NCI-H345 treated with DMSO at 0.1 percent for 48 hours (cell line): Measurements from ENCODE around the gene MRTFB.
"Not testable (repeated sequence)": the region's sequence is repeated elsewhere in the genome, so short reads cannot be mapped to it uniquely, and the experiment has no call there.

Experiments
- DNase-seq: peaks from one replicate; lab custom pipeline; 2025; ENCODE audit not compliant: unreplicated experiment; lab: John Stamatoyannopoulos, UW

Gene MRTFB

DNA sequence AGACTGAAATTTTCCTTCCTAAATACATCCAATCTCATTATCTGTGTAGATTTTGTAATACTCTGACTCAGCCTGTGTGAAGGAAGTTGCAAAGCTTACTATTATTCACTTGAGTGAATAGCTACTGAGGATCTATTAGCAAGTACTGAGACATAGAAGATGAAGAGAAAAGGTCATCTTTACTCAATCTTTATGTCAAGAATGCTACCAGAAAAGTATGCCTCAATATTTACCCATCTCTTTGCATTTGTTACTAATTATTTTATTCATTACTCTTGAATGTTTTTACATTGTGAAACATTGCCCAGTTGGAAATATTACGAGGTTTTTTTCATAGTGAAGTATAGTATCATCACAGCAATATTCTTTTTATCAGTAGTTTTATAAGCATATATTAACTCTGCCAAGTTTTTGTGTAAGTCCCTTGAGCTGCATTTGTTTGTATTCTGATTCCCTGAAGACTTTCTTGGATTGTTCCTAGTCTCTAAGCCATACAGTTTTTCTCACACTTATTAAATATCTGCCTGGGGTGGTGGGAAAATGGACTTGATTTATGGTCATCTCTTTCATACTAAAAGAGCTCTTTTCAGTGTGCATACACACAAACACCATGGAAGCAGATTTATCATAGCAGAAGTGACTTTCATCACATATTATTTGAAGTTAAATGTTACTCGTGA, 110.4 kb downstream of the MRTFB start:
- DNase-seq, result no peak

DNA sequence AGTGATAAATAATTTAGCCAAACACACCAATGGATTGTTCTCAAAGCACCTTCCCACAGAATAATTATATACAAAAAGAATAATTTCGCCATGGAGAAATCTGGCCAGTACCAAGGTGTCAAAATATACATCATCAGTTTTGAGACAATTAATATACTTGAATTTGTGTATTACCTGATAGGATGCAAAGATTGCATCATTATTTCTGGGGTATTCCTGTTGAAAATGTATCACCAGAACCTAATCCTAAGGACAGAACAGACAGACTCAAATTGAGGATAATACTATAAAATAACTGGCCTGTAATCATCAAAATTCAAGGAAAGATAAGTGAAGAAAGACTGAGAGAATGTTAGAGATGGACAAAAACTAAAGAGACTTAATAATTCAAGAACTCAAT, 111.9 kb downstream of the MRTFB start:
- no peak for DNase-seq

DNA sequence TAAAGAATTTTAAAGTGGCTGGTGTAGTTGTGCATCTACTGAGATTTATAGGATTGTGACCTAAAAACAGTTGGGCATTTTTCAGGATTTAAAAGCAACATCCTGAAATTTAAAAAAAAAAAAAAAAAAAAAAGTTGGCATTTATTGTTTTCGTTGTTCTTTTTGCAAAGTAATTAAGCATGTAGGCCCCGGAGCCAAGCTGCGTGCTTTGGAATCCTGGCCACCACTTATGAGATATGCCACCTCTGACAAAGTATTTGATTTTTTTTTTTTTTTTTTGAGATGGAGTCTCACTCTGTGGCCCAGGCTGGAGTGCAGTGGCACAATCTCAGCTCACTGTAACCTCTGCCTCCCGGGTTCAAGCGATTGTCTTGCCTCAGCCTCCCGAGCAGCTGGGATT, 112.8 kb downstream of the MRTFB start:
- DNase-seq, result not testable (repeated sequence)

DNA sequence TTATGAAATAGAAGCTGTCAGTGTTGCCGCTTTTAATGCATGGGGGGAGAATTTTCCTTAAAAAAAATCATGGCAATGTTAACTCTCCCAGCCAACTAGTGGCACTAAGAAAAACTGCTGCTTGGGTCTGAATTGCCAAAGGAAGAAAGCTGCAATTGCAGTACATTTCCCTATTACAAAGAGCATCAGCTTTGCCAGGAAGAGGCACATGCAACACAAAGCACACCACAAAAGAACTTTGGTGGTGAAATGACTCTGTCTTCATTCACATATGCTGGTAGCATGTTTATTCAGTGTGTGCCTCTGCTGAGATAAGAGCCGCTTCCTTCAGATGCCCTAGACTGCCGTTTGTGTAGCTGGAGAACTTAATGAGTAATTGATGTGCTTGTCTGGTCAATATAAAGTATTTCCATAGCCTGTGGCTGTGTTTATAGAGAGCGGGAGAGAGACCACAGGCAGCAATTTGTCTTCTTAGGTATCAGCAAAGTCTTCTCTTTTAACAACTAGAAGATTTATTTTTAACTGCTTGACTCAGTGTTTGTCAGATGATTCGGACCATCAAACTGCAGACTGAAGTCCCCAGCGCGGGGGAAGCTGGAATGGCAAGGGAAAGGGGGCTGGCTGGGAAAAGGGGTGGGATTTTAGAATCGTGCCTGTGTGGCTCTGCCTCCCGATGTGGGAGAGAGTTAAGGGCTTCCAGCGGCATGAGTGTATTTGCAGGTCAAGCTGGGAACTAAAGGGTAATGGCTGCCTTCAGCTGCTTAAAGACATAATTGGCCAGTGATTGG, 115.1 kb downstream of the MRTFB start:
- peak; percentile 10 for DNase-seq

DNA sequence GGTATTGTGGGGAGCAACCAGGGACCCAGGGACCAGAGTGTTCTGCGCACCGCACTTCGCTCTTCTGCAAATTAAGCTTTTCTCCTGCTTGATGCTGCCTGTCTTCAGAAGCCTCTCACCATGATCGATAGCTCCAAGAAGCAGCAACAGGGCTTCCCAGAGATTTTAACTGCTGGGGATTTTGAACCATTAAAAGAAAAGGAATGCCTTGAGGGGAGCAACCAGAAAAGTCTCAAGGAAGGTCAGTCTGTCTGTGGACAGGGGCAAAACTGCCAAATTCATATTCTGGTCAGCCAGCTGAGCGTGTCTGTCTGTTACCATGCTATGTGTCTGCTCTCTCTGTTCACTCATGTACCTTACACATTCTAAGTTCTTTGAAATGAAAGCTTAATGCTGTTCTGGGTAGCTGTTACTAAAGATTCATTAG, 115.7 kb downstream of the MRTFB start:
- no peak for DNase-seq

DNA sequence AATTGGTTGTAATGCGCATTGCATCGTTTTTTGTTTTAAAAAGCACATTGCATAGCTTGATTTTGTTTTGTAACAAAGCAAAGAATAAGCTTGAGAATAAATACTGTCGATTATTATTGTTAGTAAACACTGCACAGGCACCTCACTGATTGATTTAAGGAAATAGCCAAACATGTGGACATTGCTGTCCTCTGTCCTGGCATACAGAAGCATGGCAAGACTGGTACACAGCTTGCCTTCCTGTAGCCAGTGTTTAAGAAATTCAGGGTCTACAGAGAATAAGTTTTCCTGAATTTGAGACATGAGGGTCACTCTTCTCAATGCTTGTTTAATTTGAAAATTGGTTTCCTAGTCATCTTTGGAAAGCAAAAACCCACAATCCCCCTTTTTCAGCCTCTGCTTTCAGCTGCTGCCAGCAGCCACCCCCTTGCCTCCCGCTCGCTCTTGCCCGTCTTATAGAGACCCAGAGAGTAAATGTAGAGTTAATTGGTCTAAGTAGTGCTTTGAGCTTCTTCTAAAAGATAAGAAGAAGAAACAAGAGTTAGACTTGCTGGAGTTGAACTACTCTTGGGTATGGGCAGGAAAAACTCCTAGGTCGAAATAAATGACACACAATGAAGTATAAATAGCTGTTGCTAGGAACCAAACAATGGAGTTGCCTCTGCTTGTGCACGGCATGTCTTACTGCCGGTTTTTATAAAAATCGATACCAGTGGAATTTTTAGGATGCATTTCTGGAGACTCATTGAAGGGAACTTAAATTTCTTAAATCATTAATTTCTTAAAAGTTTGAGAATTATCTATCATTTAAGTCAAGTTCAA, 116.6 kb downstream of the MRTFB start:
- no peak for DNase-seq

DNA sequence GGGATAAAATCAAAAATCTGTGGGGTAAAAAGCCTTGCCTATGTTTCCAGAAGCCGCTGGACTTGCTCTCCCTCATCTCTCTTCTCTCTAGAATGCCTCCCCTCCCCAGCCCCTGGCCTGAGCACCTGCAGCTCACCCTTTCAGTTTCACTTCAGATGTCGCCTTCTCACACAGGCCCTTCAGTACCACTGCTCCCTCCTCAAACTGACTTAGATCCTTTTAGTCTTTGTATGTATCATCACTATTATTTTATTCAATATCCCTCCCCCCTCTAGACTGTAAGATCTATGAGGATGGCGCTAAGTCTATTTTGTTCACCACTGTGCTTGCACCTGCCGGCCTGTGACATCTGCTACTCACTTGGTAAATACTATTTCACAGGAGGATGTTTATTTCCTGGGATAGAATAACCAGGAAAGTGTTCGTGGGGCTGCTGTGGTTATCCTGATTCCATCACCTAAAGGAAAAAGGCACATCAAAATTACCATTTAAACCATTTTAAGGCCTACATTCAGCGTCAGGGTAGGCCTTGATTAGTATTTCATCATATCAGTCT, 122.3 kb downstream of the MRTFB start:
- peak; percentile 60 for DNase-seq

DNA sequence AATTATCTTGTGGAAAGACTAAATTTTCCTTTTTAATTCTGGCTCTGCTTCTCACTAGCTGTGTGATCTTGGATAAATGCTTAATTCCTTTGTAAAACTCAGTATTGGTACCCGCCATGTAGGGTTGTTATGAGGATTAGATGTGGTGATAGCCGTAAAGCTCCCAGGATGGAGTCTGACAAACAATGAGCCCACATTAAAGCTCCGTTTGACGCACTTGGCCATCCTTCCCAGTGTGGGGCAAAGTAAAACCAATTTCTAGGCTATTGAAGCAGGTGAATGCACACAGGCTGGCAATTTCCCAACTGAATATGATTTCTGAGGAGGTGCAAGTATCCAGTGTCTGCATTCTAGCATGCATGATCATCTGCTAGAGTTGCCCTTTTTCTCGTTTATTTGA, 123.6 kb downstream of the MRTFB start:
- DNase-seq, result peak; percentile 10

DNA sequence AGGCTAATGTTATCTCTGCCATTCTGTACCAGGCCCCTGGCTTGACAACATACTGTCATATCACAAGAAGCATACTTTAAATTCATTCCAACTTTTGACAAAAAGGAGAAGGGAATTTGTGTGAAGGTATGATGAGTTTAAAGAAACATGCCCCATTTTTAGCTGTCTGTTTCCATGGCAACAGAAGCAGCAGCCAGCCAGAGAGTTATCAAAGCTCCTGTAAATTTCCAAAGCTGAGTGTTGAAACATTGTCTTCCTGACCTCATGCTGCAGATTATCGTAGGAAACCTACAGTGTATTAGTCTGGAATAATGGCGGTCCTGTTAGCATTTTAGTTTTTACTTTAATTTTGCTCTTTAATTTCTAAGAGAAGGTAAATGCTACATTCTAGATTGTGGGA, 124.9 kb downstream of the MRTFB start:
- no peak for DNase-seq

DNA sequence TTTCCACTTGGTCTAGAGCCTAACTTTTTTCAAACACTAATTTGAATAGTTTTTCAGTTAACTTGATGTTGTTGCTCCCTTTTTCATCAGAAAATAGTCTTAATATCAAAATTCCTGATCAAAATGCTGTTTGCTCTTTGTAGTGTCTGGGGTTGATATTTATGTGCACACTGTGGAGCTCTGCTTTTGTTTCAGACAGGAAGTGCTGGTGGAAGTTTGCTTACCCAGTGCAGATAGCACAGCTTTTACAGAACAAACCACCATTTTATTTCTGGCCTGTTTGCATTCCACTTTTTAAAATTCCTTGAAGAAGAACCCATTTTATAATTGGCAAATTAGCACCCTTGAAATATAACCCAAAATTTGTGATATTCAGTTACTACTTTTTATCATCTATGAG, 125.4 kb downstream of the MRTFB start:
- DNase-seq, result no peak

DNA sequence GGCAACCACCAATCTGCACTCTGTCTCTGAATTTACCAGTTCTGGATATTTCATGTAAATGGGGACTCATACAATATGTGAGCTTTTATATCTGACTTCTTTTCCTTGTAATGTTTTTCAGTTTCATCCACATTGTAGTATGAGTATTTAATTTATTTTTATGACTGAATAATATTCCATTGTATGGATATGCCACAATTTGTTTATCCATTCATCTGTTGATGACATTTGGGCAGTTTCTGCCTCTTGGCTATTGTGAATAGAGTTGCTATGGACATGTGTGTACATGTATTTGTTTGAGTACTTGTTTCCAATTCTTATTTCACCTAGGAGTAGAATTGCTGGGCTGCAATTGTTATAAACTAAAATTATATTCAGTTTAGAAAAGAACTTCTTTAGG, 126.9 kb downstream of the MRTFB start:
- DNase-seq, result no peak

DNA sequence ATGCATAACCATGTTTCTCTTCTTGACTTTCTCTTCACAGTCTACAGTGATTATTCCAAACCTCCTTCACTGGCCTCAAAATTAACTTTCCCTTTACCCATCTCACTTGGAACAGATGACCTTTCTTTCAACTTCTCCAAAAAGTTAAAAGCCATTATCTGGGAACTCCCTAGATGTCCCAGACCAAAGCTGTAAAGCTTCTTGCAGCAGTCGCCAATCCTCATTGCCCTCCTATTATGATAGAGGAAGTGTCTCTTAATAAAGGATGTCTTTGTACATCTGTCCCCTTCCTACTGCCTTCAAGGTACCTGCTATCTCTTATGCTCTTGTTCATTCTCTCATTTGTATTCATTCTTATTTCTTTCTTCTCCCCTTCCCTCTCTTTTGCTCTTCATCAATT, 127.5 kb downstream of the MRTFB start:
- DNase-seq, result no peak

DNA sequence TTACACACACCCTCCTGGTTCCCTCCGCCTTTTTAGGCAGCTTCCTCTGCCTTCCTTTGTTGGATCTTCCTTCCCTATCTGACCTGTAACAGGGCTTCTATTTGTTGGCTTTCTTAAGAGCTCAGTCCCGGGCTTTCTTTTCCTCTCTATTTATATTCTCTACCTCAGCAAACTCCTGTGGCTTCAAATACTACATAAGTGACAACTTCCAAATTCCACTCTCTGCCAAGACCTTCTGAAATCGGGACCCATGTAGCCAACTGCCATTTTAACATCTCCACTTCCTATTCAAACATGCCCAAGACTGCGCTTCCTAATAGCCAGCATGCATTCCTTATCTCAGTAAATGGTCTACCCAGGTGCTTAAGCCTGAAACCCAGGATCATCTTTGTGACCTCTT, 128.1 kb downstream of the MRTFB start:
- DNase-seq, result no peak

DNA sequence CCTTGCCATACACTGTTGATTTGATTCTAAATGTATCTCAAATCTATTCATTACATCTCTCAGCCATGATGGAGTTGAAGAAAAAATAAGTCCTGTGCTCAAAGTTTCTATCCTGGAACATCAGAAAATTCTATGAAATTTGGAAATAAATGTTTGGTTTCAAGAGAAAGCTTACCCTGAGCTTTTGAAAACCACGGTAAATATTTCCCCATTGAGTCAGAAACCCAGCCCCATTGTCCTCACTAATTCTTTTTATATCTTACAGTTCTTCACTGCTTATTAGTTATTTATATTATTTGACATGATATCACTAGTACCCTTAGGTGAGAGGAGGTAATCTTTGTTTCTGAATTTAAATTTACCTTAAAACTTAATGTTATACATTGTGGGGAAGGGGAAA, 128.5 kb downstream of the MRTFB start:
- no peak for DNase-seq

DNA sequence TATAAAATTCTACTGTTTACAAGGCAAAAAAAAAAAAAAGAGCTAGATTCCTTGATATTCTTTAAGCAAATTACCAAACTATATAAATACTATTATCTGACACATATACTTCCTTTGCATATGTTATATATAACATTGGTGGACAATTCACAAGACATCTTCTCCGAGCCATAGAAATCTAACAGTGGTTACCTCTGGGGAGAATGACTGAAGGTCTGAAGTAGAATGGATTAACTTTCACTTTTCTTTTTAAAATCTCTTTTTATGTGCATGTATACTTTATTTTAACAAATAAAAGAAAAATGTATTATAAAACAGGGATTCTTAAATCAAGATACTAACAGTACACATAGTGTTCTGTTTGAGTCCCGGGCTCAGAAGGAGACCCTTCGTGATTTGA, 131.0 kb downstream of the MRTFB start:
- no peak for DNase-seq

DNA sequence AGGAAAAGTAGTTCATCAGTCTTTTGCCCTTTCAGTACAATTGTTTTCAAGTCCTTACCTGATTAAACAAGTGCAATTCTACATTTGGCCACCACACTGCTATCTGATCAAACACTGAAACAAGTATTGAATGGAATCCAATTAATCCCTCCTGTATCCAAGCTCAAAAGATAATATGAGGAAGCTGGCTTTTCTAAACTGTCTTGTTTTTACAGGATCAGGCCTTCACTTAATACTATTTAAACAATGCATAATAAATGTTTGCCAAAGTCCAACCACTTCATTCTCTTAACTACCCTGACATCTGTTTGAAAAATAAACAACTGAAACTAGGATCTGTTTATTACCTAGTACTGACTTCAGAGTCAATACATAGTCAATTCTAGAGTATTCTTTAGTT, 131.6 kb downstream of the MRTFB start:
- peak; percentile 24 for DNase-seq

DNA sequence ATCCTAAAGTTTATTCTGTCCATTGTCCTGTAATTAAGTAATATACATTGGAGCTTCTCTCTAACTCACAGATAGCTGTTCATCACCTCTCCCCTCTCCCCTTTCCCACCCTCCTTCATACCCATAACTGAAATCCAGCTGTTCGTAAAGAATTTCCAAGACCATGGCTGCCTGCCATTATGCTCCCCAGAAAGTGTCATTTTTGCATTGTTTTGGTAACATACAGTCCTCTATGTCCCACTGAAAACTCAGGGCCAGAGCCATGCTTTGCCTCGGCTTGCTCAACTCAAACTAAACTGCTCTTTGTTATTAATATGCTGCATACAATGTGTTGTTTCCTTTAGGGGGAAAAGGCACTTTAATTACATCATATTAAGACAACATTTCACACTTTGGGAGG, 132.0 kb downstream of the MRTFB start:
- no peak for DNase-seq

DNA sequence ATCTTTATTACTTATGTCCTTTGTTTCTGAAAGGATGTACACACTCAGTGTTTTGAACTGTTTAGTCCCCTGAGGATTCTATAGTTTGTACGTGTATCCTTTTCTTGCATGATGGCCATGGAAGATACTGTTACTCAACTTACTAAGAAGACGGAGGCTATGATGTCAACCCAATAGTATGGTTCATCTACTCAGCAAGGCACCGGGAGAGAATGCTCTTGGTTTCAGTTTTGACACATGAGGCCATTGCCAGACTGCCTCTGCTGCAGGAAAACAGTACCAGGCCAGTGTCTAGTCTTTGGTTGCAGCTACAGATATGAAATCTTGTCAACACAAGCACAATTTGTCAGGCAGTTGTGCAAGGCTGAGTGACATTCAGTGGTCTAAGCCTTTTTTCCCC, 134.5 kb downstream of the MRTFB start:
- no peak for DNase-seq

DNA sequence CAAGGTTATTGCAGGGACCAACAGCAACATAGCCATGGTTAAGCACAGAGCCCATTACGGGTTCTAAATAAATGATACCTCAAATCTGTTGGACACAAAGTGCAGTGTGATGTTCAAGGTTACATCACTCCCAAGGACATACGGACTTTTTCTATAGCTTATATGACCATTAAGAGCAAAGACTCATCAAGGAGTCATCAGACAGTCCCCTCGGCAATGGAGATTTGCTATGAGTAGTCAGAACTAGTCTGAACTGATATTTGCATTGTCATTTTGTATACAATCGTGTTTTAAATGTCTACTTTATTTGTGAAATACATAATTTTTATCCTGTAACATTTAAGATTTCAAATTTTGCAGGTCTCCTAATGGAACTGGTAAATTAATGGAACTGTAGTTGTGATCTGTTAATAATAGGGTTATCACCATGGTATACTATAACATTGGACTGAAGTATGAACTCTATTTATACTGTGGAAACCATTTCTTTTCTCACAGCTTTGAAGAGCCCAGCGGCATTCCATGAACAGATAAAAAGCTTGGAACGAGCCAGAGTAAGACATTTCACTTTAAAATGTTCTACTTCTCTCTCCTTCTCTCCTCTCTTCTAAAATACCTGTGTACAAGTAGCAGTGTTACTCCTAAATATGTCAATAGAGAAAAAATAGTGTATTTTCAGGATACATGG, 140.9 kb downstream of the MRTFB start:
- no peak for DNase-seq

DNA sequence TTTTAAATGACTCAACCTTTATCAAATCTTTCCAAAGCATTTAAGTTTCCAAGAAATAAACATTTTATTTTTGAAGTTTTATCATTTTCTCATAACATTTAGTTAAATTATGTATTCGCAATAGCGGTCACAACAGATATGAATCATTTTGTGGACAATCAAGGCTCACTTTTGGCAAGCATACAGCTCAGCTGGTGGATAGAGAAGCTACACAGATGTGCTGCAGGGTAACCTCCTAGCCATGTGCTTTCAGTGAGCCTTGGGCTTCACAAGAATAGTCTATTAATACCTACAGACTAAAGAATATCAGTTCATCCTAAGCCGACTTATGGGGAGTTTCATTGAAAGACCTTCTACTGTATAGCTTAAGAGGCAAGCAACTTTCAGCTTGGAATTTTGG, 144.8 kb downstream of the MRTFB start:
- no peak for DNase-seq

DNA sequence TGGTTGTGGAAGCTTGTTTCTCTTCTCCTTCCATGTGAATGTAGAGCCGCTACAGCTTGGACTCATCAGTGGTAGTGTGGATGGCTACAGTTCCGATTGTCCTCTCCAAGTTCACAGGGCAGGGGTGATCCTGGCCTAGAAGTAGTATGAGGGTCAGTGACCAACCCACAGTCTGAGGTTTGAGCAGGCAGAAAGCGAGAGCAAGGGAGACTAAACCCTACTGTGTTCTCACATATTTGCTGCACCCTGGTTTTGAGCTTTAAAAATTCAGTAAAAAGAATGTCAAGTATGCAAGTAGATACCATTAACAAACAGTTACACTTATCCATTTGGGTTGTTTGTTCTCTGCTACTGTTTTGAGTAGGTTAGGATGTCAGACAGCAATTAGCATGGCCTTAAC, 148.9 kb downstream of the MRTFB start:
- no peak for DNase-seq
